Cardiac fibroblast (primary cell): ENCODE data around the gene BCR.
A peak's percentile ranks its signal among the peaks of the same experiment; 100 is the strongest.

ENCODE experiments used
- DNase-seq, 2 donors: peaks; one replicate each; pipeline versions ENCODE4 v3.0.0 to v3.0.0-alpha.2; 2010; ENCODE audit warnings: low read depth in 2 of 2
- H3K4me3 ChIP-seq, 2 donors: replicated peaks in 1 of 2; 1 replicate in 1 of 2; 2 replicates in 1 of 2; pipeline ENCODE4 v1.5.1; 2011; ENCODE audit warnings: low read depth in 2 of 2, low read length in 2 of 2, mild to moderate bottlenecking in 2 of 2, moderate library complexity in 1 of 2
- CTCF ChIP-seq: IDR thresholded peaks from one replicate; pipeline ENCODE4 v1.5.1; 2011; ENCODE audit warnings: low read depth, mild to moderate bottlenecking, low read length, inconsistent platforms

The BCR gene

GRCh38 chr22:23204125-23204488 lies 23.8 kb downstream of the BCR start:
- no peak for TF ChIP-seq CTCF
- no peak for DNase-seq
- no peak overlapping the region for H3K4me3 ChIP-seq

- no peak for TF ChIP-seq CTCF
- no peak overlapping the region for H3K4me3 ChIP-seq
- peak in 1 of 2 donors; percentile 43 for DNase-seq
Measured at GRCh38 chr22:23204541-23205157, 24.3 kb downstream of the BCR start.

- no peak for DNase-seq
- TF ChIP-seq CTCF, result no peak
- H3K4me3 ChIP-seq, result no peak overlapping the region
Measured at GRCh38 chr22:23205339-23206049, 25.2 kb downstream of the BCR start.

GRCh38 chr22:23206915-23207314 lies 26.6 kb downstream of the BCR start:
- DNase-seq, result no peak
- H3K4me3 ChIP-seq, result no peak overlapping the region
- no peak for TF ChIP-seq CTCF

GRCh38 chr22:23207729-23208393 lies 27.6 kb downstream of the BCR start:
- no peak for TF ChIP-seq CTCF
- H3K4me3 ChIP-seq, result no peak overlapping the region
- no peak for DNase-seq

- TF ChIP-seq CTCF, result no peak
- H3K4me3 ChIP-seq, result no peak overlapping the region
- DNase-seq, result no peak
Measured at GRCh38 chr22:23210428-23211170, 30.3 kb downstream of the BCR start.
